GM10266 (cell line): ENCODE results near the gene RXRB.

Experiments used
- DNase-seq: peaks from one replicate; pipeline ENCODE4 v3.0.0; 2012; ENCODE audit errors: extremely low spot score
- TF ChIP-seq, protein P1 (sequence below): IDR thresholded peaks from 2 replicates; pipeline ENCODE4 v1.5.1; 2012; ENCODE audit warnings: mild to moderate bottlenecking, low read depth; ENCODE audit not compliant: control insufficient read depth, insufficient read depth; ENCODE audit errors: missing control alignments

The RXRB gene

DNA sequence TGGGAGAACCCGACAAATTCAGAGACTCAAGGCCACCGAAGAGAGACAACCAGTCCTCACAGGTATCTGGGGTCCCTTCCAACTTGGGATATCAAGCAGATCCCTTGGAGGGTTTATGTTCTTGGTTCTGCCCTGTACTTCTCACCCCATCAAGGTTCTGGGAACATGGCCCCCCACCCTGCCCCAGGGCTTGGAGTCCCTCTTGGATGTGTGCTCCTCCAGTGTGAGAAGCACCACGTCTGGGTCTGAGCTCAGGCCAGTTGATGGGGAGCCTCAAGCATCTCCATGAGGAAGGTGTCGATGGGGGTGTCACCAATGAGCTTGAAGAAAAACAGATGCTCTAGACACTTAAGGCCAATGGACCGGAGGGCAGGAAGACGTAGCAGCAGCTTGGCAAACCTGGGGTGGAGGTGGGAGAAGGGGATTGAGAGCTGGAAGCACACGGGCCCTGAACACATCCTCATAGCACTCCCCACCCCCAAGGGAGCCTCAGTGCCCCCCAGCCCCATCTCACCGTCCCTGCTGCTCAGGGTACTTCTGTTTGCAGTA, 6.0 kb downstream of the RXRB start:
- no peak for DNase-seq
- TF ChIP-seq, protein P1, sequence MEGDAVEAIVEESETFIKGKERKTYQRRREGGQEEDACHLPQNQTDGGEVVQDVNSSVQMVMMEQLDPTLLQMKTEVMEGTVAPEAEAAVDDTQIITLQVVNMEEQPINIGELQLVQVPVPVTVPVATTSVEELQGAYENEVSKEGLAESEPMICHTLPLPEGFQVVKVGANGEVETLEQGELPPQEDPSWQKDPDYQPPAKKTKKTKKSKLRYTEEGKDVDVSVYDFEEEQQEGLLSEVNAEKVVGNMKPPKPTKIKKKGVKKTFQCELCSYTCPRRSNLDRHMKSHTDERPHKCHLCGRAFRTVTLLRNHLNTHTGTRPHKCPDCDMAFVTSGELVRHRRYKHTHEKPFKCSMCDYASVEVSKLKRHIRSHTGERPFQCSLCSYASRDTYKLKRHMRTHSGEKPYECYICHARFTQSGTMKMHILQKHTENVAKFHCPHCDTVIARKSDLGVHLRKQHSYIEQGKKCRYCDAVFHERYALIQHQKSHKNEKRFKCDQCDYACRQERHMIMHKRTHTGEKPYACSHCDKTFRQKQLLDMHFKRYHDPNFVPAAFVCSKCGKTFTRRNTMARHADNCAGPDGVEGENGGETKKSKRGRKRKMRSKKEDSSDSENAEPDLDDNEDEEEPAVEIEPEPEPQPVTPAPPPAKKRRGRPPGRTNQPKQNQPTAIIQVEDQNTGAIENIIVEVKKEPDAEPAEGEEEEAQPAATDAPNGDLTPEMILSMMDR, result no peak

DNA sequence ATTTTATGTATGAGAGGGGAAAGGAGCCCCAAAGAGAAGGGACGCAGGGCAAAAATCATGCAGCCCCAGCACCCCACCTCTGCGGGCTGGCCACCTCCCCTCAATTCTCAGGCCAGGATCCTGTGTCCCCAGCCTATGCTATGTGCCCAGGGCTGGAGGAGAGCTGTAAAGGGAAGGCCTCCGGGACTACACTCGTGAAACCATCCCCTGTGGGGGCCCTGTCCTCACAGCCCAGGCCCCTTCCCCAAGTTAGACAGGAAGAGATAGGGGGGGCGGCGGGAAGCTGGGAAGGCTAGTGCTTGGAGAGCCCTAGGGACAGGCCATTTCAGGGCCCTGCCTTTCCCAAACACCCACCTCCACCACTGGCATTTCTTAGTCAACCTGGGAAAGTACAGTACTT, 6.8 kb downstream of the RXRB start:
- no peak for DNase-seq
- TF ChIP-seq, protein P1, result no peak

DNA sequence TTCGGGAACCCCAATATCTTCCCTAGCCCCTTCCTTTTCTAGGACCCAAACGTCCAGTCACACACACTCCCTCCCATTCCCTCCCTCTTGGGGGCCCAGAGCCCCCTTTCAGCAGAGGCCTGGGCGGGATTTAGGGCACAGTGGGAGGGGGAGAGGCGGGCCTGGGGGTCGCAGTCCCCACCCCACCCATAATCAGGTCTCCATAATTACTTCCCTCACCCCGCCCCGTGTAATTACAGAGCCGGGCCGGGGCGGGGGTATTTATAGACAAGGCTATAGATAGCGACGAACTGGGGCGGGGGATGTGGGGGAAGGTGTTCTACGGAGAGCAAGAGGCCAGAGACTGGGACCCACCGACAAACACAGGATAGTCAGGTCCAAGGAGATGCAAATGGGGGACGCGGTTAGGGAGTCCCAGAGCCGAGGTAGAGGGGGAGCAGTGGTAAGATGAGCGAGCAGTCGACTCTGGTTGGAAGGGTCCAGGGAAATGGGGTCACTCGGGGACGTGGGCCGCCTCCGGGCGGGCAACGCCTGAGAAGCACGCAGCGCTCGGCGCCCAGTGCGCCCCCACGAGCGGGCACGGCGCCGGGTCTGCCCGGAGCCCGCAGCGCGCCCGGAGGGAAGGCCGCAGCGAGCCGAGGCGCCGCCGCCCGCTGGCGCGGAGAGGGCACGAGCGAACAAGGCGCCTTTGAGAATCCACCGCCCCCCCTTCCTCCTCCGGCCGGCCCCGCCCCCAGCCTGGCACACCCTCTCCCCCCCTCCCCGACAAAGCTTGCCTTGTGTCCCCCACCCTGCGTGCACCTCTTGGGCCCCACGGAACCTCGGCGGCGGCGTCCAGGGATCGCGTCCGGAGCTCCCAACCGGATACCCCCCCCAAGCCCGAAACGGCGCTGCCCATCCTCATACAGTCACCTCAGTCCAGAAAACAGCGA, 7.5 kb downstream of the RXRB start:
- DNase-seq, result peak; percentile 56
- TF ChIP-seq, protein P1, result no peak

DNA sequence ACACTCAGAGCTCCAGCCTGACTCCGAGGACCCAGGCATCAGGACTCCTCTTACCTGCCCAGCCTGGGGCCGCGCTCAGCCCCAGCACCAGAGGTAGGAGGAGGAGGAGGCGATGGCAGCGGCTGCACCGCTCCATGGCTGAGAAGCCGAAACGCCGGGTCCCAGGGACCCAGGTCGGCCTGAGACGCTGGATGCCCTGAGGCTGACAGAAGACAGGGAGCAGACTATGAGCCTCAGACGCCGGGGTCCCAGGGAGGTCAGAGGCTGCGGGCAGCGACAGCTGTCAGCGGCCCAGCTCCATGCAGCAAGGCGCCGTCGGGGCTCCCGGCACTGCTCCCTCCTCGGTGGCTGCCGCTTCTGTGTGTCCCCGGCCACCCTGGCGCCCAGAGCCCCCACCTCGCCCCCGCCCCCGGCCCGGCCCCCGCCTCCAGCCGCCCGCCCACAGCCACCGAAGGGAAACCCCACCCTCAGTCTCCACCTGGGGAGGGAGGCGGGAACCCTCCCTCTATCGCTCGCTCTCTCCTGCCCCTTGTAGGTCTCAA, 8.3 kb downstream of the RXRB start, which contains the start of gene COL11A2:
COL11A2 (minus strand) TSS at position 363 of the 542 bp plus-strand sequence; CDS start at position 136, 227 bp downstream.
- DNase-seq, result no peak
- TF ChIP-seq, protein P1, result no peak

DNA sequence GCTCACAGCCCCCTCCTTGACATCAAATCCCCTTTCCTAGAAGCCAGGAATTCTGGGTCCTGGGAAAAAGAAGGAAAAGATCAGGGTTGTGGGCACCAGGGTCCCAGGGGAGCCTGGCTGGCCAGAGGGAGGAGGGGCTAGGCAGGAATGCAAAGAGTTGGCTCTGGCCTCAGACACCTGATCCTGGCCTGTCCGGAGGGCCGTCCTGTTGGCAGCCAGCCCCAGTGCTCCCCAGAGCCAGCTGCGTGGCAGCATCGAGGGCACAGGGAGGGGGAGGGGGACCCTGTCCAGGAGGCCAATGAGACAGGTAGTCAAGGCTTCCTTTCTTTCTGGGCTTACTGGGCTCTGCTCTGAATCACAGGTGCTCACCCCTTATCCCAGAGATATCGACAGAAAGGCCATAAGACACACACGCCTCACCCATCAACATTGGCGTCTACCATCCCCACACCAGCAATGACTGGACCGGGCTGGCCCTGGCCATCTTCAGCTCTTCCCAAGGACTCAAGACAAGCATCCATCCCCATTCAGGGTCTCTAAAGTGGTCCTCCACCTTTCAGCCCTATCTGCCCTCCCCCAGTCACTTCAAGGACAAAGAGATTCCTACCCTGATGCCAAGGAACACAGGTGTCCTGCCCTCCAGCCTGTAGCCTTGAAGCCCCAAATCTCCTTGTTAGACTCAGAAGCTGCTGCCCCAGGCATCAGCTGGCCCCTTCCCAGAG, 8.9 kb downstream of the RXRB start:
- TF ChIP-seq, protein P1, result no peak
- DNase-seq, result no peak

DNA sequence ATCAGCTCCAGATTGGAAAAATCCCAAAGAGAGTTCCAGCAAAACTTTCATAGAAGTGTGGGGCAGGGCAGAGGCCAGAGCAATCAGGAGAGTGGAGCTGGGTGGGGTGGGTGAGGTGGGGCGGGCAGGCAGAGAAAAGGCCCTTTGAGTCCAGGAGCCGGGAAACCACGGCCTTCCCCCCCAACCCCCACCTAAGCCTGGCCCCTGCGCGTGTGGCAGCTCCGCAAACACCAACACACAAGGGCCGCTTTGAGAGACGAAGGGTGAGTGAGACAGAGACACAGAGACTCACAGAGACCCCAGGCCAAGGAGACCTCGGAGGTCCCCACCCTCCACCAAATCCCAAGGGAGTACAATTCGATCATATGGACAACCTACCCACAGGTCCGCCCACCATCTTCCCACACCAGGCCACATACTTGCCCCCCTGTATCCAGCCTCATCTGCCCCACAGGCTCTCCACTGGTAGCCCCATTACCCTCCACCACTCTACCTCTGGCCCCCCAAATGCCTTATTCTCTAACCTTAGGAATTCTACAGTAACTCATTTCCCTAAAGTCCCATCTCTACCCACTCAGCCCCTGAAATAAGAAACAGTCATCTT, 9.9 kb downstream of the RXRB start:
- TF ChIP-seq, protein P1, result no peak
- no peak for DNase-seq
